ENCODE data around the gene APOL1.

APOL1 gene

GRCh38 chr22:36308880-36309279, 55.9 kb downstream of the APOL1 start:
- Histone ChIP-seq H3K4me2 (ENCODE audit: low read length) (no peak overlapping the region), H3F3A (ENCODE audit: insufficient read depth, low read length) (no peaks in the 10 kb centered on the region), H3K9ac (ENCODE audit: low read length) (no peak overlapping the region), H3K4me1 (ENCODE audit: insufficient read depth, low read length, severe bottlenecking) (no peaks in the 10 kb centered on the region), H3K4me3 (ENCODE audit: low read depth, low read length, poor library complexity, severe bottlenecking) (no peak overlapping the region), H3K9me2 (ENCODE audit: low read depth, low read length) (no peaks in the 10 kb centered on the region), H3K36me3 (ENCODE audit: insufficient read depth, low read length) (peaks cover 99% of the 10 kb centered on the region), H3K9me3 (ENCODE audit: low read length) (no peaks in the 10 kb centered on the region), H3K27ac (ENCODE audit: low read depth, low read length, poor library complexity, severe bottlenecking) (no peak overlapping the region), H4K20me1 (ENCODE audit: insufficient read depth, low read length) (no peaks in the 10 kb centered on the region), H2AFZ (ENCODE audit: low read length) (no peak overlapping the region), H3K27me3 (ENCODE audit: insufficient read depth, low read length) (no peaks in the 10 kb centered on the region), H3K79me2 (ENCODE audit: insufficient read depth, low read length) (no peaks in the 10 kb centered on the region)
- TF ChIP-seq CTCF (IDR thresholded peaks at IDR 0.05; ENCODE audit: low read length) (no peak), EZH2 (IDR thresholded peaks at IDR 0.05; ENCODE audit: borderline replicate concordance, low read length) (no peak)

- no peaks in the 10 kb centered on the region for H3K9me3 ChIP-seq (ENCODE audit: low read length)
- H3K9me2 ChIP-seq (ENCODE audit: low read depth, low read length): no peaks in the 10 kb centered on the region
- H3K9ac ChIP-seq (ENCODE audit: low read length): no peak overlapping the region
- no peak overlapping the region for H2AFZ ChIP-seq (ENCODE audit: low read length)
- H3K4me2 ChIP-seq (ENCODE audit: low read length): no peak overlapping the region
- no peaks in the 10 kb centered on the region for H4K20me1 ChIP-seq (ENCODE audit: insufficient read depth, low read length)
- H3K4me1 ChIP-seq (ENCODE audit: insufficient read depth, low read length, severe bottlenecking): no peaks in the 10 kb centered on the region
- H3K27me3 ChIP-seq (ENCODE audit: insufficient read depth, low read length): no peaks in the 10 kb centered on the region
- H3K36me3 ChIP-seq (ENCODE audit: insufficient read depth, low read length): peaks cover 97% of the 10 kb centered on the region
- no peaks in the 10 kb centered on the region for H3K79me2 ChIP-seq (ENCODE audit: insufficient read depth, low read length)
- no peak for TF ChIP-seq CTCF (IDR thresholded peaks at IDR 0.05; ENCODE audit: low read length)
- TF ChIP-seq EZH2 (IDR thresholded peaks at IDR 0.05; ENCODE audit: borderline replicate concordance, low read length): no peak
- H3F3A ChIP-seq (ENCODE audit: insufficient read depth, low read length): no peaks in the 10 kb centered on the region
- H3K27ac ChIP-seq (ENCODE audit: low read depth, low read length, poor library complexity, severe bottlenecking): no peak overlapping the region
- H3K4me3 ChIP-seq (ENCODE audit: low read depth, low read length, poor library complexity, severe bottlenecking): no peak overlapping the region
Observed at GRCh38 chr22:36311386-36312085, 58.6 kb downstream of the APOL1 start.

- no peaks in the 10 kb centered on the region for H3K79me2 ChIP-seq (ENCODE audit: insufficient read depth, low read length)
- H3K36me3 ChIP-seq (ENCODE audit: insufficient read depth, low read length): peaks cover 97% of the 10 kb centered on the region
- H3K27ac ChIP-seq (ENCODE audit: low read depth, low read length, poor library complexity, severe bottlenecking): no peak overlapping the region
- H3K4me1 ChIP-seq (ENCODE audit: insufficient read depth, low read length, severe bottlenecking): no peaks in the 10 kb centered on the region
- H3K4me2 ChIP-seq (ENCODE audit: low read length): no peak overlapping the region
- TF ChIP-seq CTCF (IDR thresholded peaks at IDR 0.05; ENCODE audit: low read length): no peak
- no peak for TF ChIP-seq EZH2 (IDR thresholded peaks at IDR 0.05; ENCODE audit: borderline replicate concordance, low read length)
- no peak overlapping the region for H3K4me3 ChIP-seq (ENCODE audit: low read depth, low read length, poor library complexity, severe bottlenecking)
- H3F3A ChIP-seq (ENCODE audit: insufficient read depth, low read length): no peaks in the 10 kb centered on the region
- no peaks in the 10 kb centered on the region for H3K9me2 ChIP-seq (ENCODE audit: low read depth, low read length)
- H3K27me3 ChIP-seq (ENCODE audit: insufficient read depth, low read length): no peaks in the 10 kb centered on the region
- no peak overlapping the region for H3K9ac ChIP-seq (ENCODE audit: low read length)
- no peak overlapping the region for H2AFZ ChIP-seq (ENCODE audit: low read length)
- H3K9me3 ChIP-seq (ENCODE audit: low read length): no peaks in the 10 kb centered on the region
- H4K20me1 ChIP-seq (ENCODE audit: insufficient read depth, low read length): no peaks in the 10 kb centered on the region
Observed at GRCh38 chr22:36315325-36315724, 62.4 kb downstream of the APOL1 start.
